HEK293 (cell line): ENCODE results near the gene MIEN1.

ENCODE experiments used
- CTCF ChIA-PET: fragments of 350-600 bp; formaldehyde crosslinking; extraction: SDS; loops from one replicate; lab custom pipeline; 2021; ENCODE audit warnings: antibody characterized with exemption; lab: Yijun Ruan, JAX
- POLR2A ChIA-PET: fragments of 300-600 bp; formaldehyde crosslinking; extraction: SDS; loops from one replicate; lab custom pipeline; 2020; ENCODE audit warnings: antibody characterized with exemption, inconsistent platforms; lab: Yijun Ruan, JAX
- H3K27ac ChIP-seq: fragments of 200-500 bp; sonication (Bioruptor generic); 2 replicates; pipeline ENCODE4 v1.5.1; 2014; ENCODE audit warnings: low read depth, low read length, control low read depth, inconsistent platforms; ENCODE audit errors: extremely low read depth
- H3K36me3 ChIP-seq, 2 experiments: fragments of 200-500 bp in 1 of 2; sonication (Bioruptor generic) in 1 of 2; 1 replicate in 1 of 2; 2 replicates in 1 of 2; pipeline ENCODE4 v1.5.1; 2014 to 2017; ENCODE audit warnings: inconsistent platforms in 2 of 2, low read length in 2 of 2; ENCODE audit not compliant: control insufficient read depth in 2 of 2, insufficient read depth in 1 of 2
- H3K4me1 ChIP-seq: fragments of 200-500 bp; sonication (Bioruptor generic); 2 replicates; pipeline ENCODE4 v1.5.1; 2014; ENCODE audit warnings: mild to moderate bottlenecking, low read length, inconsistent platforms; ENCODE audit not compliant: control insufficient read depth, insufficient read depth
- H3K4me3 ChIP-seq: 2 replicates; pipeline ENCODE4 v1.5.1; 2011; ENCODE audit warnings: low read depth, mild to moderate bottlenecking, control low read depth, low read length, moderate library complexity
- H3K9me3 ChIP-seq: fragments of 200-500 bp; sonication (Bioruptor generic); 2 replicates; pipeline ENCODE4 v1.5.1; 2014; ENCODE audit warnings: low read depth, low read length, inconsistent platforms; ENCODE audit not compliant: control insufficient read depth, insufficient read depth
- BCL11A ChIP-seq: fragments of 450-650 bp; formaldehyde crosslinking; IDR thresholded peaks from 2 replicates; pipeline ENCODE4 v1.5.1; 2016; ENCODE audit warnings: low read depth, missing biosample characterization, missing genetic modification characterization
- GLI4 ChIP-seq: fragments of 450-650 bp; formaldehyde crosslinking; IDR thresholded peaks from 2 replicates; pipeline ENCODE4 v1.5.1; 2016; ENCODE audit warnings: missing biosample characterization, missing genetic modification characterization
- KLF8 ChIP-seq: fragments of 450-650 bp; formaldehyde crosslinking; IDR thresholded peaks from 2 replicates; pipeline ENCODE4 v1.5.1; 2016; ENCODE audit warnings: missing biosample characterization, missing genetic modification characterization
- SCRT1 ChIP-seq: fragments of 450-650 bp; formaldehyde crosslinking; IDR thresholded peaks from 2 replicates; pipeline ENCODE4 v1.5.1; 2016; ENCODE audit warnings: missing biosample characterization, missing genetic modification characterization, borderline replicate concordance
- SETDB1 ChIP-seq: IDR thresholded peaks from one replicate; pipeline ENCODE4 v1.6.1; 2017; ENCODE audit warnings: mild to moderate bottlenecking, low read length, moderate library complexity, mixed read lengths; ENCODE audit not compliant: insufficient read length
- ZBTB11 ChIP-seq: fragments of 450-650 bp; formaldehyde crosslinking; conservative IDR thresholded peaks from 2 replicates; pipeline ENCODE4 v1.5.1; 2016; ENCODE audit warnings: low read depth, missing biosample characterization, missing genetic modification characterization
- ZBTB17 ChIP-seq: fragments of 450-650 bp; formaldehyde crosslinking; IDR thresholded peaks from 2 replicates; pipeline ENCODE4 v1.5.1; 2016; ENCODE audit warnings: missing biosample characterization, missing genetic modification characterization
- ZNF146 ChIP-seq: fragments of 450-650 bp; formaldehyde crosslinking; IDR thresholded peaks from 2 replicates; pipeline ENCODE4 v1.5.1; 2016; ENCODE audit warnings: missing biosample characterization, missing genetic modification characterization
- ZNF16 ChIP-seq: fragments of 450-650 bp; formaldehyde crosslinking; IDR thresholded peaks from 2 replicates; pipeline ENCODE4 v1.5.1; 2016; ENCODE audit warnings: low read depth, missing biosample characterization, missing genetic modification characterization
- ZNF366 ChIP-seq: fragments of 450-650 bp; formaldehyde crosslinking; conservative IDR thresholded peaks from 2 replicates; pipeline ENCODE4 v1.5.1; 2016; ENCODE audit warnings: missing biosample characterization, missing genetic modification characterization
- ZNF416 ChIP-seq: fragments of 450-650 bp; formaldehyde crosslinking; IDR thresholded peaks from 2 replicates; pipeline ENCODE4 v1.5.1; 2016; ENCODE audit warnings: missing biosample characterization, missing genetic modification characterization
- ZNF426 ChIP-seq: fragments of 450-650 bp; formaldehyde crosslinking; IDR thresholded peaks from 2 replicates; pipeline ENCODE4 v1.5.1; 2017; ENCODE audit warnings: missing biosample characterization, missing genetic modification characterization, mild to moderate bottlenecking, inconsistent platforms, moderate library complexity
- ZNF626 ChIP-seq: fragments of 450-650 bp; sonication (Bioruptor Pico); formaldehyde crosslinking; IDR thresholded peaks from 2 replicates; pipeline ENCODE4 v1.5.1; 2018; ENCODE audit warnings: missing biosample characterization, missing genetic modification characterization, inconsistent platforms
- ZNF629 ChIP-seq: fragments of 450-650 bp; formaldehyde crosslinking; IDR thresholded peaks from 2 replicates; pipeline ENCODE4 v1.5.1; 2017; ENCODE audit warnings: missing biosample characterization, missing genetic modification characterization
- ZNF830 ChIP-seq: fragments of 450-650 bp; IDR thresholded peaks from 2 replicates; pipeline ENCODE4 v1.5.0; 2018; ENCODE audit warnings: missing biosample characterization, missing genetic modification characterization, low read depth, mild to moderate bottlenecking, moderate library complexity
- TF ChIP-seq, protein P1 (sequence below): fragments of 450-650 bp; formaldehyde crosslinking; IDR thresholded peaks from 2 replicates; pipeline ENCODE4 v1.5.1; 2016; ENCODE audit warnings: missing biosample characterization, missing genetic modification characterization
- TF ChIP-seq, protein P2 (sequence below): fragments of 450-650 bp; formaldehyde crosslinking; conservative IDR thresholded peaks from 2 replicates; pipeline ENCODE4 v1.5.1; 2016; ENCODE audit warnings: low read depth, missing biosample characterization, missing genetic modification characterization
- TF ChIP-seq, protein P3 (sequence below): fragments of 450-650 bp; IDR thresholded peaks from 2 replicates; pipeline ENCODE4 v1.5.1; 2018; ENCODE audit warnings: missing biosample characterization, missing genetic modification characterization
- TF ChIP-seq, protein P4 (sequence below): fragments of 450-650 bp; formaldehyde crosslinking; IDR thresholded peaks from 2 replicates; pipeline ENCODE4 v1.5.1; 2016; ENCODE audit warnings: missing biosample characterization, missing genetic modification characterization
- TF ChIP-seq, protein P5 (sequence below): fragments of 450-650 bp; formaldehyde crosslinking; IDR thresholded peaks from 2 replicates; pipeline ENCODE4 v1.5.1; 2016; ENCODE audit warnings: missing biosample characterization, missing genetic modification characterization, borderline replicate concordance

Gene MIEN1

GRCh38 chr17:39735882-39736281 is 5.5 kb upstream of the MIEN1 start:
- ChIA-PET POLR2A (interaction anchor here (1.2 to 1.4 kb wide), 2 partner anchors 9 to 36 kb away, joined by 3 to 6 read pairs; partner anchors contain the start of gene ERBB2), CTCF (interaction anchor here (1.8 kb wide), 1 partner anchor 115 kb away, joined by 8 read pairs; no protein-coding TSS in a partner anchor)
- TF ChIP-seq BCL11A (tag by site-specific recombination) (no peak), ZNF16 (no peak), ZNF366 (tag by site-specific recombination) (no peak), ZNF626 (no peak), GLI4 (tag by site-specific recombination) (no peak), SETDB1 (no peak), ZNF146 (tag by site-specific recombination) (no peak), ZNF830 (tag by site-specific recombination) (no peak), ZNF416 (tag by site-specific recombination) (no peak), ZNF629 (no peak), KLF8 (no peak), ZNF426 (tag by site-specific recombination) (no peak), SCRT1 (tag by site-specific recombination) (no peak), ZBTB17 (tag by site-specific recombination) (no peak), ZBTB11 (tag by site-specific recombination) (no peak)
- TF ChIP-seq, protein P1, sequence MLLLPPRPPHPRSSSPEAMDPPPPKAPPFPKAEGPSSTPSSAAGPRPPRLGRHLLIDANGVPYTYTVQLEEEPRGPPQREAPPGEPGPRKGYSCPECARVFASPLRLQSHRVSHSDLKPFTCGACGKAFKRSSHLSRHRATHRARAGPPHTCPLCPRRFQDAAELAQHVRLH (tag by site-specific recombination) = no peak
- TF ChIP-seq, protein P2, sequence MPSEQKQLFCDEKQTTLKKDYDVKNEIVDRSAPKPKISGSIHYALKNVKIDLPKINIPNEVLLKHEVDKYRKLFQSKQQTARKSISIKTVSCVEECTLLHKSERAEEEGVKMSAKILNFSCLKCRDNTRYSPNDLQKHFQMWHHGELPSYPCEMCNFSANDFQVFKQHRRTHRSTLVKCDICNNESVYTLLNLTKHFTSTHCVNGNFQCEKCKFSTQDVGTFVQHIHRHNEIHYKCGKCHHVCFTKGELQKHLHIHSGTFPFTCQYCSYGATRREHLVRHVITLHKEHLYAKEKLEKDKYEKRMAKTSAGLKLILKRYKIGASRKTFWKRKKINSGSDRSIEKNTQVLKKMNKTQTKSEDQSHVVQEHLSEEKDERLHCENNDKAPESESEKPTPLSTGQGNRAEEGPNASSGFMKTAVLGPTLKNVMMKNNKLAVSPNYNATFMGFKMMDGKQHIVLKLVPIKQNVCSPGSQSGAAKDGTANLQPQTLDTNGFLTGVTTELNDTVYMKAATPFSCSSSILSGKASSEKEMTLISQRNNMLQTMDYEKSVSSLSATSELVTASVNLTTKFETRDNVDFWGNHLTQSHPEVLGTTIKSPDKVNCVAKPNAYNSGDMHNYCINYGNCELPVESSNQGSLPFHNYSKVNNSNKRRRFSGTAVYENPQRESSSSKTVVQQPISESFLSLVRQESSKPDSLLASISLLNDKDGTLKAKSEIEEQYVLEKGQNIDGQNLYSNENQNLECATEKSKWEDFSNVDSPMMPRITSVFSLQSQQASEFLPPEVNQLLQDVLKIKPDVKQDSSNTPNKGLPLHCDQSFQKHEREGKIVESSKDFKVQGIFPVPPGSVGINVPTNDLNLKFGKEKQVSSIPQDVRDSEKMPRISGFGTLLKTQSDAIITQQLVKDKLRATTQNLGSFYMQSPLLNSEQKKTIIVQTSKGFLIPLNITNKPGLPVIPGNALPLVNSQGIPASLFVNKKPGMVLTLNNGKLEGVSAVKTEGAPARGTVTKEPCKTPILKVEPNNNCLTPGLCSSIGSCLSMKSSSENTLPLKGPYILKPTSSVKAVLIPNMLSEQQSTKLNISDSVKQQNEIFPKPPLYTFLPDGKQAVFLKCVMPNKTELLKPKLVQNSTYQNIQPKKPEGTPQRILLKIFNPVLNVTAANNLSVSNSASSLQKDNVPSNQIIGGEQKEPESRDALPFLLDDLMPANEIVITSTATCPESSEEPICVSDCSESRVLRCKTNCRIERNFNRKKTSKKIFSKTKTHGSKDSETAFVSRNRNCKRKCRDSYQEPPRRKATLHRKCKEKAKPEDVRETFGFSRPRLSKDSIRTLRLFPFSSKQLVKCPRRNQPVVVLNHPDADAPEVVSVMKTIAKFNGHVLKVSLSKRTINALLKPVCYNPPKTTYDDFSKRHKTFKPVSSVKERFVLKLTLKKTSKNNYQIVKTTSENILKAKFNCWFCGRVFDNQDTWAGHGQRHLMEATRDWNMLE (tag by site-specific recombination) = no peak
- TF ChIP-seq, protein P3, sequence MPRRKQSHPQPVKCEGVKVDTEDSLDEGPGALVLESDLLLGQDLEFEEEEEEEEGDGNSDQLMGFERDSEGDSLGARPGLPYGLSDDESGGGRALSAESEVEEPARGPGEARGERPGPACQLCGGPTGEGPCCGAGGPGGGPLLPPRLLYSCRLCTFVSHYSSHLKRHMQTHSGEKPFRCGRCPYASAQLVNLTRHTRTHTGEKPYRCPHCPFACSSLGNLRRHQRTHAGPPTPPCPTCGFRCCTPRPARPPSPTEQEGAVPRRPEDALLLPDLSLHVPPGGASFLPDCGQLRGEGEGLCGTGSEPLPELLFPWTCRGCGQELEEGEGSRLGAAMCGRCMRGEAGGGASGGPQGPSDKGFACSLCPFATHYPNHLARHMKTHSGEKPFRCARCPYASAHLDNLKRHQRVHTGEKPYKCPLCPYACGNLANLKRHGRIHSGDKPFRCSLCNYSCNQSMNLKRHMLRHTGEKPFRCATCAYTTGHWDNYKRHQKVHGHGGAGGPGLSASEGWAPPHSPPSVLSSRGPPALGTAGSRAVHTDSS (tag by site-specific recombination) = no peak
- TF ChIP-seq, protein P4, sequence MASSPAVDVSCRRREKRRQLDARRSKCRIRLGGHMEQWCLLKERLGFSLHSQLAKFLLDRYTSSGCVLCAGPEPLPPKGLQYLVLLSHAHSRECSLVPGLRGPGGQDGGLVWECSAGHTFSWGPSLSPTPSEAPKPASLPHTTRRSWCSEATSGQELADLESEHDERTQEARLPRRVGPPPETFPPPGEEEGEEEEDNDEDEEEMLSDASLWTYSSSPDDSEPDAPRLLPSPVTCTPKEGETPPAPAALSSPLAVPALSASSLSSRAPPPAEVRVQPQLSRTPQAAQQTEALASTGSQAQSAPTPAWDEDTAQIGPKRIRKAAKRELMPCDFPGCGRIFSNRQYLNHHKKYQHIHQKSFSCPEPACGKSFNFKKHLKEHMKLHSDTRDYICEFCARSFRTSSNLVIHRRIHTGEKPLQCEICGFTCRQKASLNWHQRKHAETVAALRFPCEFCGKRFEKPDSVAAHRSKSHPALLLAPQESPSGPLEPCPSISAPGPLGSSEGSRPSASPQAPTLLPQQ (tag by site-specific recombination) = no peak
- TF ChIP-seq, protein P5, sequence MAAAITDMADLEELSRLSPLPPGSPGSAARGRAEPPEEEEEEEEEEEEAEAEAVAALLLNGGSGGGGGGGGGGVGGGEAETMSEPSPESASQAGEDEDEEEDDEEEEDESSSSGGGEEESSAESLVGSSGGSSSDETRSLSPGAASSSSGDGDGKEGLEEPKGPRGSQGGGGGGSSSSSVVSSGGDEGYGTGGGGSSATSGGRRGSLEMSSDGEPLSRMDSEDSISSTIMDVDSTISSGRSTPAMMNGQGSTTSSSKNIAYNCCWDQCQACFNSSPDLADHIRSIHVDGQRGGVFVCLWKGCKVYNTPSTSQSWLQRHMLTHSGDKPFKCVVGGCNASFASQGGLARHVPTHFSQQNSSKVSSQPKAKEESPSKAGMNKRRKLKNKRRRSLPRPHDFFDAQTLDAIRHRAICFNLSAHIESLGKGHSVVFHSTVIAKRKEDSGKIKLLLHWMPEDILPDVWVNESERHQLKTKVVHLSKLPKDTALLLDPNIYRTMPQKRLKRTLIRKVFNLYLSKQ = no peak
- Histone ChIP-seq H3K4me3 (no peak overlapping the region), H3K36me3 (no peaks in the 10 kb centered on the region), H3K27ac (no peak overlapping the region), H3K9me3 (no peaks in the 10 kb centered on the region), H3K4me1 (peaks cover 23% of the 10 kb centered on the region)
